HG03175 (cell line): Measurements from ENCODE around the gene C7orf57.
A peak's percentile ranks its signal among the peaks of the same experiment; 100 is the strongest.
"Not testable (repeated sequence)": the region's sequence is repeated elsewhere in the genome, so short reads cannot be mapped to it uniquely, and the experiment has no call there.

Source experiments
- ATAC-seq: cut with Tn5 transposase; IDR thresholded peaks from one replicate; pipeline ENCODE4 v1.9.1; 2021; ENCODE audit warnings: mild to moderate bottlenecking, moderate library complexity; ENCODE audit not compliant: unreplicated experiment

Gene C7orf57

DNA sequence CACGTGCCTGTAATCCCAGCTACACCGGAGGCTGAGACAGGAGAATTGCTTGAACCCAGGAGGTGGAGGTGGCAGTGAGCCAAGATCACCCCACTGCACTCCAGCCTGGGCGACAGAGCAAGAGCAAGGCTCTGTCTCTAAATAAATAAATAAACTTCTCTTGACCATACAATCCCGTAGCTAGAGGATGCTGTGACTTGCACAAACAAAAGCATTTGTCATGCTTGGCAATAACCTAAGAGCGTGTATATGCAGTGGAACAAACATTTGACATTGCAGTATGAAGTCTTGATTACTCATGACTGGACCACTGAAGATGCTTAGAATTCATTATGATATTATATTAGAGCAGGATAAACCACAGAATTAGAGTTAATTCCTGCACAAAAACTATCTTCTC, 1.4 kb upstream of the C7orf57 start:
- no peak for ATAC-seq

- ATAC-seq = no peak
These were observed 680 bp downstream of the C7orf57 start for GRCh38 chr7:48035967-48036478.

DNA sequence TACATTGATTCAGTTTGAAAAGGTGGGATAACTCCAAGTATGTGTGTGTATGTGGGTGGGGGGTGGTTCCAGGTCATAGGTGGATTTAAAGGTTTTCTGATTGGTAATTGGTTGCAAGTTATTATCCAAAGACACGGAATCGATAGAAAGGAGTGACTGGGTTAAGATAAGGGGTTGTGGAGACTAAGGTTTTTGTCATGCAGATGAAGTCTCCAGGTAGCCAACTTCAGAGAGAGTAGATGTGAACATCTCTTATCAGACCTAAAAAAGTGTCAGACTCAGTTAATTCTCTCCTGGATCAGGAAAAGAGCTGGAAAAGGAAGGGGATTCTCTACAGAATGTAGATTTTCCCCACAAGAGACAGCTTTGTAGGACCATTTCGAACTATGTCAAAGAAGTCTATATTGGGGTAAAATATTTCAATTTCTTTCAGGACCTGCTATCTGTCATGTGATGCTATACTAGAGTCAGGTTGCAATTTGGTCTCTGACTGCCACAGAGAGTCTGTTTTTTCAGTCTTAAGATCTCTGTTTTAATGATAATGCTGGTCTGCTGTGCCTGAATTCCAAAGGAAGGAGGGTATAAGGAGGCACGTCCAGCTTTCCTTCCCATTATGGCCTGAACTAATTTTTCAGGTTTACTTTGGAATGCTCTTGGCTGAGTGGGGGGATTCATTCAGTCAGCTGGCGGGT, 3.6 kb downstream of the C7orf57 start:
- no peak for ATAC-seq

DNA sequence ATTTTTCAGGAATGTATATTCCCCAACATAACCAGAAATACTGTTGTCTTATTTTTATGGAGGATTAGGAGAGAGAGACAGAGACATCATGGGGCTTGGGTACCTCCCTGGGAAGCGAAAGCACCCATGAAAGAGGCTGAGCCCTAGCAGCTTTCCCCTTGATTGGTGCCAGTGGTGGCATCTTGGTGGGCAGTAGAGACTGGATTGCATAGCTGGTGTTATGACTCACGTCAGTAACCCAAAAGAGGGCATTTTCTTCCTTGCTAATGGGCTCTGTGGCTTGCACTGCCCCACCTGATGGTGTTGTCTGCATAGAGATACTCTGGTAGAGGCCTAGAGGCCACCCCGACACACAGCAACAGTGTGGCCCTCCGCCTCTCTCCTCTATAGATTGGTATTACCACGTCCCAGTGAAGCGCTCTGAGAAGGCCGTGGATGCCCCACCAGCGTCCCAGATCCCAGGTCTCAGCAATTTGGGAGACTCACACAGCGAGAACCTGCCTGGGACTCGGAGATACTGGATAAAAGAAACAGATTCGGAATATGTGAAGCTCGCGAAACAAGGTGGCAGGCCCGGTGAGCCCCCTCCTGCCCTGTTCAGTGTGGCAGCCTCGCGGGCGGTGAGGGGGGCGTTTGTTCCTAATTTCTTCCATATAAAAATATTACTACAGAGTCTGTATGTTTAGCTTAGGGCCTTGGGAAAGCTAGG, 5.8 kb downstream of the C7orf57 start:
- ATAC-seq = no peak

DNA sequence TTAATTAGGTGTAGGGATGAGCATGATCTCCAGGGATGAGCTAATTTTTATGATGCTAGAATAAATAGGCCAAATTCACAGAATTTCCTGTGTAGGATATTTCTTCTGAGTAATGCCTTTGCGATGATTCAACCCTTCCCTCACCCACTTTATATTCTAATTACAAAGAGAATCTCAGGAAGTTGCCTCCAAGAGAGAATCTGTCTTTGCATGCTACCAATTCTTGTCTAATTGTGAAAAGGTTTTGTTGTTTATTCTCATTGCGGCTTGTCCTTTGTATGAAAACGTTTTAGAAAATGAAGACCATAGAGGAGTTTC, 6.3 kb downstream of the C7orf57 start:
- ATAC-seq = no peak

DNA sequence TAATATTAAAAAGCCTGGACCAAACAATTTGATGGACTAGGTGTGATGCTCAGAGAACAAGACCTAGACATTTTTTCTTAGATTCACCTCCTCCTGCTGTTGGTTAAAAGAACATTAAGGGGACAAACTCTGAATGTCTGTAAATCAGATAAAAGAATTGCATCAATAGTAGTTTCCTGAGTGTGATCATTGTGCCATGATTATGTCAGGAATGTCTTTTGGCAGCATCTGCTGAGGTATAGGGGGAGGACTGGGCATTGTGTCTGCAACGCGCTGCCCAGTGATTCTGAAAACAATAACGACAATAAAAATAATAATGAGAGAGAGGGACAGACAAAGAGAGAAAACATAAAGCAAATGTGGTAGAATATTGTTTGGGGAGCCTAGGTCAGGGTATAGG, 6.9 kb downstream of the C7orf57 start:
- ATAC-seq = no peak

- ATAC-seq = no peak
These were observed 7.3 kb downstream of the C7orf57 start for GRCh38 chr7:48042636-48043035.

- no peak for ATAC-seq
These were observed 9.9 kb downstream of the C7orf57 start for GRCh38 chr7:48045195-48045765.

DNA sequence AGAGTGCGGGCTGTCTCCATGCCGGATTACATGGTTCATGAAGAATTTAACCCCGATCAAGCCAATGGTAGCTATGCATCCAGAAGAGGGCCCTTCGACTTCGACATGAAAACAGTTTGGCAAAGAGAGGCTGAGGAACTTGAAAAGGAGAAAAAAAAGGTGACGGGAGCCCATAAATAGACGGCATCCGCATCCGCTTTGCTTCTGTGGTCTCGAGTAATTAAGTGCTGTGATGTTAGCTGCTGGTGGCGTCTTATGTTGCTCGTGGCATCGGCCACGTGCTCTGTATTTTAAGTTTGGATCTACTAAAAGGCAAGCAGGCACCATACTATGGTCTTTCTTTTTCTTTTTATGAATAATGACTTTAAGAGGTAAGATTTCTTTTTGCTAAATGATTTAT, 11.1 kb downstream of the C7orf57 start:
- ATAC-seq = no peak

GRCh38 chr7:48048113-48048512, 12.8 kb downstream of the C7orf57 start:
- ATAC-seq = no peak

- ATAC-seq = no peak
These were observed 14.5 kb downstream of the C7orf57 start for GRCh38 chr7:48049850-48050249.

DNA sequence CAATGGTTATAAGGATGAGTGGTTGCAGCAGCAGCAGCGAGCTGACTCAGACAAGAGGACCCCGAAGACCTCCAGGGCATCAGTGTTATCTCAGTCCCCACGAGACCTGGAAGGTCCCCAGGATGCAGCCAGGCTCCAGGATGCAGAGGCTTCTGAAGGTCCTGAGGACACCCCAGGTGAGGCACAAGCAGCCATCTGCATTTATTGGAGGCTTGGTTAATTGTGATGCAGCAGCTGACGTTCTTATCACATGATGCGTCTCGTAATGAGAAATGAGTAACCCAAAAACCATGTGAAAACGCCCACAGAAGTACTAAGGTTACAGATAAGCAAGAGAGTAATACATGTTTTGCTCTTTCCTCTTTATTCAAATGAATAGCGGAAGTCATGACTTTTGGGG, 17.4 kb downstream of the C7orf57 start:
- ATAC-seq = peak; percentile 67

DNA sequence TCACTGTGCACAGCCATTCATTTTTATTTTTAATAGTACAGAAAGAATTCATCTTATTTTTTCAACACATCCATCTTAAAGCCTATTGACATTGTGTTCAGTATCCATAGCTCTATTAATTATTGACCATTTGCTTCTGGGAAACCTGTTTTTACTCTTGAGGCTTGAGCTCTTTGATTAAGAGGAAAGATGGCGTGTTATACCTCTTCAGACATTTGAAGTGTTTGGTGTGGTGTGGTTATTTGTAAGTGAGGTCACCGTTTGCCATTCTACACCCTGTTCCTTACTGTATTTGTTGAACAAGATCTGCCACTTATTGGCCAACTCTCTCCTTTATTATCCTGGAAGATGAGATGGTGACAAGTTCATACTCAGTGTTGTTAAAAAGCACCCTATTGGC, 18.4 kb downstream of the C7orf57 start:
- ATAC-seq = no peak

- ATAC-seq = no peak
These were observed 23.6 kb downstream of the C7orf57 start for GRCh38 chr7:48058990-48059389.

DNA sequence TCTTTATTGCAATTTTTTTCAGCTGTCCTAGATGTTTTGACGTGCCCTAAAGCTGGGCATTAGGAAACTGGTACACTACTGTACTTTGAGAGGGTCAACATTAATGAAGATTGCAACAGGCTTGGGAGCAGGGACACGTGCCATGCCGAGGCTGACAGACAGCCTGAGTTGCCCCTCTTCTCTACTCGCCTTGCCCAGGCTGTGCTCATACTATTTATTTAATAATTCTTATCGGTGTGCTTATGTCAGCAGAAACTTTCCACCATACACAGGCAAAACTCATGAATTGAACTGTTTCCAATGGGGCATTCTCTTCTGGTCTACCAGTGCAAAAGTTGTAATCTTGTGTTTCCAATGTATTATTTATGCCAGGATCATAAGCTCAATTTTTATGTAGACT, 24.4 kb downstream of the C7orf57 start:
- no peak for ATAC-seq

GRCh38 chr7:48063985-48064384, 28.6 kb downstream of the C7orf57 start:
- ATAC-seq = no peak

- no peak for ATAC-seq
These were observed 32.1 kb downstream of the C7orf57 start for GRCh38 chr7:48067475-48067874.

GRCh38 chr7:48074204-48074654, 38.9 kb downstream of the C7orf57 start:
- no peak for ATAC-seq

- no peak for ATAC-seq
These were observed 42.1 kb downstream of the C7orf57 start for GRCh38 chr7:48077423-48077822.

- no peak for ATAC-seq
These were observed 43.1 kb downstream of the C7orf57 start for GRCh38 chr7:48078470-48078869.

DNA sequence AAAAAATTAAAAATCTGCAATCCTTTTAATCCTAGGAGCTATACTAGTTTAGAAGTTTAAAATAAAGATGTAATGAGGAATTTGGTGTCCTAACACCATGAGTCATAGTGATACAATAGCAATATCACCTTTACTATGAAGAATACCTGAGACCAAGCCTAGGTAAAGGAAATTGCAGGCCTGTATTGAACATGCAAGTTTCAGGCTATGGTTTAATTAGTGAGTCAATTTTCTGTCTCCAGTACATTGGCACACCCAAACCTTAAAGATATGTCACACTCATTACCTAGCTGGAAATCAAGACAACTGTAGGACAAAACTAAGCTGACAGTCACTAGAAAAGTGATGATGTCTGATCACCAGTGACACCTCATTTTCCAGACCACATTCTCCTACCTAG, 47.0 kb downstream of the C7orf57 start:
- not testable (repeated sequence) for ATAC-seq
